Testis (tissue), 2 donors: ENCODE results near the gene MXD4.

Experiments
- POLR2A ChIP-seq: fragments of 450-650 bp; IDR thresholded peaks from one replicate; pipeline ENCODE4 v1.6.1; 2017; ENCODE audit warnings: antibody characterized with exemption, mild to moderate bottlenecking, moderate library complexity
- TF ChIP-seq, protein P1 (sequence below), 3 experiments: fragments of 450-650 bp in 2 of 3; fragments of 200-600 bp in 1 of 3; sonication (generic) in 1 of 3; IDR thresholded peaks; one replicate each; pipeline ENCODE4 v1.5.1; 2016 to 2019; ENCODE audit warnings: antibody characterized with exemption in 3 of 3, mild to moderate bottlenecking in 2 of 3, moderate library complexity in 1 of 3

DNA sequence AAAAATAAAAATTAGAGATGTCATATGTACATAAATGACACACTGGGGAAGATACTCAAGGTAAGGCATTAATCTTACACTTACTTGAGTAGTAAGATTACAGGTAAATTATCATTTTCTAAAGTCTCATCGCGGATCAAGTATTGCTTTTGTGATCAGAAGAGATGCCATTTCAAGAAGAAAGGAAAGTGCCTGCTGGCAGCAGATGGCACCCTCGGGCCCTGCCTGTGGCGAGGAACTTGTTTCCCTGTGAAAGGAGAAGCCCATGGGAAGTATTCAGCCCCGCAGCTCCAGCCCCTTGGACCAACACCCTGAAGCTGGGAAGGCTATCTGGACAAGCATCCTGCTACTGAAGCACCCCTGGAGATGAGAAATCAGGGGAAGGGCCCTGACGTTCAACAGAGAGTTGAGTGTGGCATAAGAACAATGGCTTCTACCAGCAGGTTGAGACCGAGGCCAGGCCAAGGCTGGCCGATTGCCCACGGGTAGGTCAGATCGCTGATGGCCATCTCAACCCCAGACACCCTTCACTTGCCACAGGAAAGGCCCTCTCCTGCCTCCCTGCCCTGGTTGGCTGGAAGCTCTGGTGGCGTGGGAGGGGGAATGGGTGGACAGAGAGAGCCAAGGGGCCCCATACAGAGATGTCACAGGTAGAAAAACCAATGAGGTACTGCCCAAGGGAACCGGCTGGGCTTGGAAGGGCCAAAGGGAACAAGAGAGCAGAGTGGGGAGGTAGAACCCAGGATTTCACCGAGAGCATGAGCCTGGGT is 18.8 kb upstream of the MXD4 start:
- TF ChIP-seq, protein P1, sequence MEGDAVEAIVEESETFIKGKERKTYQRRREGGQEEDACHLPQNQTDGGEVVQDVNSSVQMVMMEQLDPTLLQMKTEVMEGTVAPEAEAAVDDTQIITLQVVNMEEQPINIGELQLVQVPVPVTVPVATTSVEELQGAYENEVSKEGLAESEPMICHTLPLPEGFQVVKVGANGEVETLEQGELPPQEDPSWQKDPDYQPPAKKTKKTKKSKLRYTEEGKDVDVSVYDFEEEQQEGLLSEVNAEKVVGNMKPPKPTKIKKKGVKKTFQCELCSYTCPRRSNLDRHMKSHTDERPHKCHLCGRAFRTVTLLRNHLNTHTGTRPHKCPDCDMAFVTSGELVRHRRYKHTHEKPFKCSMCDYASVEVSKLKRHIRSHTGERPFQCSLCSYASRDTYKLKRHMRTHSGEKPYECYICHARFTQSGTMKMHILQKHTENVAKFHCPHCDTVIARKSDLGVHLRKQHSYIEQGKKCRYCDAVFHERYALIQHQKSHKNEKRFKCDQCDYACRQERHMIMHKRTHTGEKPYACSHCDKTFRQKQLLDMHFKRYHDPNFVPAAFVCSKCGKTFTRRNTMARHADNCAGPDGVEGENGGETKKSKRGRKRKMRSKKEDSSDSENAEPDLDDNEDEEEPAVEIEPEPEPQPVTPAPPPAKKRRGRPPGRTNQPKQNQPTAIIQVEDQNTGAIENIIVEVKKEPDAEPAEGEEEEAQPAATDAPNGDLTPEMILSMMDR (IDR thresholded peaks at IDR 0.05) = no peak
- TF ChIP-seq POLR2A = no peak
